Panc1 (cell line): Measurements from ENCODE around the gene PLCH1. TPM values are rescaled to one million over a fixed set of nuclear protein-coding genes. Genes with fewer than 3 reads are reported as not detected.

Source experiments
- ATAC-seq: fragments of 200-7000 bp; cut with Tn5 transposase; 2 replicates; pipeline ENCODE4 v1.9.1; 2020; ENCODE audit warnings: mild to moderate bottlenecking, moderate library complexity
- BruUV-seq: library from RNA; stranded (reverse); fragments of 400-500 nt; replicated peaks from 2 replicates; lab custom pipeline; 2021; lab: Mats Ljungman, UMichigan
- CTCF ChIA-PET: fragments of 300-600 bp; sonication (Branson Sonifier 250); formaldehyde crosslinking; loops from one replicate; lab custom pipeline; 2022; ENCODE audit warnings: antibody characterized with exemption; lab: Charles Lee
- POLR2A ChIA-PET: fragments of 300-600 bp; sonication (Branson Sonifier 250); formaldehyde crosslinking; loops from one replicate; lab custom pipeline; 2022; ENCODE audit warnings: antibody characterized with exemption; lab: Charles Lee
- DNase-seq: peaks from one replicate; pipeline ENCODE4 v3.0.0-alpha.2; 2010; ENCODE audit warnings: low read depth, low spot score
- H3K27ac ChIP-seq: 2 replicates; pipeline ENCODE4 v1.5.1; 2011; ENCODE audit warnings: mild to moderate bottlenecking, low read length, inconsistent platforms
- H3K27me3 ChIP-seq: fragments of 200-500 bp; sonication (Bioruptor generic); 2 replicates; pipeline ENCODE4 v1.6.0; 2014; ENCODE audit warnings: low read length, inconsistent platforms; ENCODE audit not compliant: control insufficient read depth, insufficient read depth
- H3K36me3 ChIP-seq: fragments of 200-500 bp; sonication (Bioruptor generic); 2 replicates; pipeline ENCODE4 v1.5.1; 2014; ENCODE audit warnings: inconsistent platforms, mild to moderate bottlenecking, low read length, moderate library complexity; ENCODE audit not compliant: control insufficient read depth, insufficient read depth
- H3K4me1 ChIP-seq: 2 replicates; pipeline ENCODE4 v1.5.1; 2011; ENCODE audit warnings: inconsistent platforms, mild to moderate bottlenecking, low read length, moderate library complexity; ENCODE audit not compliant: control insufficient read depth, insufficient read depth
- H3K4me3 ChIP-seq, 2 experiments: 2 replicates each; pipeline ENCODE4 v1.5.1; 2011 to 2012; ENCODE audit warnings: low read depth in 2 of 2, low read length in 2 of 2, mild to moderate bottlenecking in 2 of 2, inconsistent platforms in 1 of 2, moderate library complexity in 1 of 2
- H3K9me3 ChIP-seq: fragments of 200-500 bp; sonication (Bioruptor generic); 2 replicates; pipeline ENCODE4 v1.5.1; 2014; ENCODE audit warnings: low read depth, mild to moderate bottlenecking, inconsistent platforms, low read length, moderate library complexity; ENCODE audit not compliant: control insufficient read depth, insufficient read depth
- CTCF ChIP-seq: fragments of 450-650 bp; IDR thresholded peaks from 2 replicates; pipeline ENCODE4 v1.5.1; 2017; ENCODE audit warnings: mild to moderate bottlenecking
- POLR2AphosphoS5 ChIP-seq: IDR thresholded peaks from 2 replicates; pipeline ENCODE4 v1.6.1; 2012; ENCODE audit warnings: mild to moderate bottlenecking, low read depth, low read length, moderate library complexity
- SIN3A ChIP-seq: IDR thresholded peaks from 2 replicates; pipeline ENCODE4 v1.6.1; 2012; ENCODE audit warnings: low read depth, mild to moderate bottlenecking, low read length, moderate library complexity, borderline replicate concordance; ENCODE audit not compliant: insufficient read depth
- TCF7L2 ChIP-seq: IDR thresholded peaks from 2 replicates; pipeline ENCODE4 v1.6.1; 2011; ENCODE audit warnings: mild to moderate bottlenecking, low read depth, low read length, inconsistent platforms
- in situ Hi-C: cut with HindIII; loops from 2 replicates; pipeline ENCODE4 v1.10.0; 2016; ENCODE audit warnings: low sequenced_read_pairs, low pct_unique_long_range_greater_than_20kb
- intact Hi-C: fragments of 100-400 bp; cut with micrococcal nuclease; formaldehyde crosslinking; loops from one replicate; pipeline ENCODE4 v1.10.0; 2022; ENCODE audit not compliant: unreplicated experiment
- total RNA-seq: library from RNA; stranded (reverse); gene quantifications from one replicate; pipeline ENCODE4 v1.2.1, GENCODE V29; 2021; ENCODE audit not compliant: unreplicated experiment
- TF ChIP-seq, protein P1 (sequence below), 2 experiments: IDR thresholded peaks; 2 replicates each; pipeline ENCODE4 v1.6.1; 2011 to 2012; ENCODE audit warnings: low read depth in 2 of 2, control low read depth in 1 of 2, low read length in 1 of 2, mild to moderate bottlenecking in 1 of 2, moderate library complexity in 1 of 2; ENCODE audit not compliant: insufficient read depth in 1 of 2

The PLCH1 gene
- total RNA-seq, 1 experiment from 2014 or later: 0.03 TPM

DNA sequence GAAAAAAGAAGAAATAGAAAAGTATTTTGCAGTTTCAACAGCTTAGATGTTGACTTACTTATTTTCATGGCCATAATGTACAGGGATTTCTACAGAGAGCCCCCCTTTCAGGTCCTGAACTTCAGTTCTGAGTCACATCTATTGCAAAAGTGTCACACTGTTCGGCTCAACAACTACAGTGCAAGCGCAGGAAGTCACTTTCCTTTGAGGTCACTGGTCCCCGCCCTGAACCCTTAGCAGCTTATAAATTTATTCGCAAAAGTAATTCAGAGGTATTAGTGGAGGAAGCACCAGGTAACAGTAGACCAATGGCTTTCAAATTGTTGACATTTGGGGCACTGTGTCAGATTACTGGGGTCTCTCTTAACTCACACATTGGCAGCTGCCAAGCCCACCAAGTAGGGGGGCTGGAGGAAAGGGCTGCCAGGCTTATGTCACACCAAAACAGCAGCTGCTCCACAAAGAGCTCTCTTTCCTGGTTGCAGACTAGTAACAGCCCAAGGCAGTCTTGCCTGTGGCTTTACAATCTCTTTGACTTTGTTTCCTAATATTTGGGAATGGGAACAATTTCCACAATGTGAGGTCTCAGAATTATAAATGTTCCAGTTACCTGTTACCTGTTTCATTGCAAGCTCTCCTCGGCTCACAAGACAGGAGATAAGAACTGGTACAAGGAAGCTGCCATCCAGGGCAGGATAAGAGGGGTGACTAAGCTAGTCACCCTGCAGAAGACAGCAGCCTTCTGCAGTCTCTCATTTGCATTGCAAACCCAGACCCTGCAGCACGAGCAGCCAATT, 321.1 kb downstream of the PLCH1 start:
- Histone ChIP-seq H3K9me3 (no peaks in the 10 kb centered on the region), H3K36me3 (no peaks in the 10 kb centered on the region), H3K27me3 (no peaks in the 10 kb centered on the region), H3K27ac (no peak overlapping the region), H3K4me1 (no peaks in the 10 kb centered on the region), H3K4me3 (no peak overlapping the region)
- TF ChIP-seq SIN3A (no peak), TCF7L2 (no peak), CTCF (no peak), POLR2AphosphoS5 (no peak)
- TF ChIP-seq, protein P1, sequence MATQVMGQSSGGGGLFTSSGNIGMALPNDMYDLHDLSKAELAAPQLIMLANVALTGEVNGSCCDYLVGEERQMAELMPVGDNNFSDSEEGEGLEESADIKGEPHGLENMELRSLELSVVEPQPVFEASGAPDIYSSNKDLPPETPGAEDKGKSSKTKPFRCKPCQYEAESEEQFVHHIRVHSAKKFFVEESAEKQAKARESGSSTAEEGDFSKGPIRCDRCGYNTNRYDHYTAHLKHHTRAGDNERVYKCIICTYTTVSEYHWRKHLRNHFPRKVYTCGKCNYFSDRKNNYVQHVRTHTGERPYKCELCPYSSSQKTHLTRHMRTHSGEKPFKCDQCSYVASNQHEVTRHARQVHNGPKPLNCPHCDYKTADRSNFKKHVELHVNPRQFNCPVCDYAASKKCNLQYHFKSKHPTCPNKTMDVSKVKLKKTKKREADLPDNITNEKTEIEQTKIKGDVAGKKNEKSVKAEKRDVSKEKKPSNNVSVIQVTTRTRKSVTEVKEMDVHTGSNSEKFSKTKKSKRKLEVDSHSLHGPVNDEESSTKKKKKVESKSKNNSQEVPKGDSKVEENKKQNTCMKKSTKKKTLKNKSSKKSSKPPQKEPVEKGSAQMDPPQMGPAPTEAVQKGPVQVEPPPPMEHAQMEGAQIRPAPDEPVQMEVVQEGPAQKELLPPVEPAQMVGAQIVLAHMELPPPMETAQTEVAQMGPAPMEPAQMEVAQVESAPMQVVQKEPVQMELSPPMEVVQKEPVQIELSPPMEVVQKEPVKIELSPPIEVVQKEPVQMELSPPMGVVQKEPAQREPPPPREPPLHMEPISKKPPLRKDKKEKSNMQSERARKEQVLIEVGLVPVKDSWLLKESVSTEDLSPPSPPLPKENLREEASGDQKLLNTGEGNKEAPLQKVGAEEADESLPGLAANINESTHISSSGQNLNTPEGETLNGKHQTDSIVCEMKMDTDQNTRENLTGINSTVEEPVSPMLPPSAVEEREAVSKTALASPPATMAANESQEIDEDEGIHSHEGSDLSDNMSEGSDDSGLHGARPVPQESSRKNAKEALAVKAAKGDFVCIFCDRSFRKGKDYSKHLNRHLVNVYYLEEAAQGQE (IDR thresholded peaks at IDR 0.05; ENCODE audit: insufficient read depth in 1 of 2, low read depth in 2 of 2, low read length in 1 of 2): no peak
- POLR2A ChIA-PET: no interaction called here
- no TSS peak for BruUV-seq
- ATAC-seq: no peak
- CTCF ChIA-PET: no interaction called here
- no peak for DNase-seq
- intact Hi-C loops: no loop called here
- in situ Hi-C loops: no loop called here

DNA sequence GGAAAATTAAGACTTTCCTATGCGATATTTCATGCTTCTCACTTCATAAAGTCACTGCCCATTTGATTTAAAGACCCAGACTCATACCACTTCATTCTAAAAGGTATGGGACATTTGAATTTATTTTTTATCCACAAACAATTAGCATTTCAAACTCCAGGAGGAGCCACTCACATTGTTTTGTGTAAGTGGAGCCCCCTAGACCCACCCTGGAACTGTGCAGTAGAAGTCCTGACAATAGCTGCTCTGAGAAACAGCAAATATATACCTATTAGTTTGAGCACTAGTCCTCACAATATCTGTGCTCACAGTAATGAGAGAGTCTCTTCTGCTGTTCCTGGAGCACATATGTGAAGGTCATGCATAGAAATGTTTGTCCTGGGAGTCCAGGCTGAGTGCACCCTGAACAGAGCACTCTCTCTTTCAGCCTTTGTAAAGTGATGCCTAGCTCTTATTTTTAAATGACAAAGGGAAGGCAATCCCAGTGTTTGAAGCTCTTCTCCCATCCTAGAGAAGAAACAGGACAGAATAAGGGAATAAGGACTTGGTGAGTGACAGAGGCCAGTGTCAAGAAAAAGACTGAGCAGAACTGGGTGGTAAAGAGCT, 323.9 kb downstream of the PLCH1 start:
- in situ Hi-C loops (no loop called here), intact Hi-C loops (no loop called here)
- Histone ChIP-seq H3K4me3 (no peak overlapping the region), H3K36me3 (no peaks in the 10 kb centered on the region), H3K27ac (no peak overlapping the region), H3K27me3 (no peaks in the 10 kb centered on the region), H3K4me1 (no peaks in the 10 kb centered on the region), H3K9me3 (no peaks in the 10 kb centered on the region)
- DNase-seq (no peak), ATAC-seq (no peak)
- TF ChIP-seq TCF7L2 (no peak), SIN3A (no peak), CTCF (no peak), POLR2AphosphoS5 (no peak)
- TF ChIP-seq, protein P1 (IDR thresholded peaks at IDR 0.05; ENCODE audit: insufficient read depth in 1 of 2, low read depth in 2 of 2, low read length in 1 of 2): no peak
- no TSS peak for BruUV-seq
- POLR2A ChIA-PET: no interaction called here
- CTCF ChIA-PET: no interaction called here
